Tongue (tissue), 2 donors: ENCODE results near the gene SRSF7. TPM values are rescaled to one million over a fixed set of nuclear protein-coding genes. Genes with fewer than 3 reads are reported as not detected.
A peak's percentile ranks its signal among the peaks of the same experiment; 100 is the strongest.
"Not testable (repeated sequence)": the region's sequence is repeated elsewhere in the genome, so short reads cannot be mapped to it uniquely, and the experiment has no call there.

Experiments used
- DNase-seq: peaks from one replicate; pipeline ENCODE4 v3.0.0-alpha.2; 2015
- total RNA-seq: library from RNA; depleted of rRNA; stranded (reverse); fragments of >200 nt; gene quantifications from one replicate; pipeline ENCODE4 v1.2.3, GENCODE V29; 2014

SRSF7 gene
- total RNA-seq, 1 donor from 2014 or later: 113 TPM

GRCh38 chr2:38731090-38731489 is 20.1 kb downstream of the SRSF7 start:
- no peak for DNase-seq

GRCh38 chr2:38728694-38729093 is 22.5 kb downstream of the SRSF7 start:
- DNase-seq: no peak

GRCh38 chr2:38727661-38728060 is 23.5 kb downstream of the SRSF7 start:
- no peak for DNase-seq

- peak; percentile 90 for DNase-seq
Observed at GRCh38 chr2:38723173-38723572, 28.0 kb downstream of the SRSF7 start.

GRCh38 chr2:38722271-38723061 is 28.7 kb downstream of the SRSF7 start:
- peak; percentile 43 for DNase-seq

DNA sequence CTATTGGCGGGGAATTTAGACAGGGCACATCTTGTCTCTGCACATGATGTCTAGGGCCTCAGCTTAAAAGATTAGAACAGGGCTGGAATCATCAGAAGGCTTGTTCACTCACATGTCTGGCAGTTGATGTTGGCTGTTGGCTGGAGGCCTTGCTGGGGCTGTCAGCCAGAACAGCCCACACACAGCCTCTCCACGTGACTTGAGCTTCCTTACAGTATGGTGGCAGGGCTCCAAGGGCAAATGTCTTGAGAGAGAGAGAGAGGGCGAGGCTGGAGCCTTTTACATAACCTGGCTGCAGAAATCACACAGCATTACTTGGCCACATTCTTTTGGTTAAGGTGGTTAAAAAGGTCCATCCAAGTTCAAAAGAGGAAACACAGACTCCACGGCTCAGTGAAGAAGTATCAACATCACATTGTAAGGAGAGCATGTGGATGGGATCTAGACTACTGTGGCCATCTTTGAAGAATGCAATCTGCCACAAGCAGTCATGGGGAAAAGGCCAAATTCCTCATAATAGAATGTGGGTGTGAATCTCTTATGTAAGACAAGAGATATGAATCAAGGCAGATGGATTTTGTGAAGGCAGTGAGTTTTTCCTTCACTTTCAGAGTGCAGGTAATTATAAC is 30.4 kb downstream of the SRSF7 start:
- peak; percentile 83 for DNase-seq

DNA sequence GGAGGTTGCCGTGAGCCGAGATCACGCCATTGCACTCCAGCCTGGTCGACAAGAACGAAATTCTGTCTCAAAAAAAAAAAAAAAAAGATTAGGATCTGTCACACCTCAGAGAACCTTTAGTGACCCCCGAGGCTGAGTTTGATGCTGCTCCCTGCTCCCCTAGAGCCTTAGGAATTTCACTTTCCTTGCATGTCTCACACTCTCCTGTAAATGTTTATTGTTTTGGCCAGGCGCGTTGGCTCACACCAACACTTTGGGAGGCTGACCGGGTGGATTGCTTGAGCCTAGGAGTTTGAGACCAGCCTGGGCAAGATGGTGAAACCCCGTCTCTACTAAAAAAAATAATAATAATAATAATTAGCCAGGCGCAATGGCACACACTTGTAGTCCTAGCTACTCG is 31.5 kb downstream of the SRSF7 start:
- no peak for DNase-seq

- DNase-seq: no peak
Observed at GRCh38 chr2:38718601-38719000, 32.6 kb downstream of the SRSF7 start.

GRCh38 chr2:38716185-38716584 is 35.0 kb downstream of the SRSF7 start:
- DNase-seq: no peak

GRCh38 chr2:38714941-38715340 is 36.2 kb downstream of the SRSF7 start:
- DNase-seq: not testable (repeated sequence)

DNA sequence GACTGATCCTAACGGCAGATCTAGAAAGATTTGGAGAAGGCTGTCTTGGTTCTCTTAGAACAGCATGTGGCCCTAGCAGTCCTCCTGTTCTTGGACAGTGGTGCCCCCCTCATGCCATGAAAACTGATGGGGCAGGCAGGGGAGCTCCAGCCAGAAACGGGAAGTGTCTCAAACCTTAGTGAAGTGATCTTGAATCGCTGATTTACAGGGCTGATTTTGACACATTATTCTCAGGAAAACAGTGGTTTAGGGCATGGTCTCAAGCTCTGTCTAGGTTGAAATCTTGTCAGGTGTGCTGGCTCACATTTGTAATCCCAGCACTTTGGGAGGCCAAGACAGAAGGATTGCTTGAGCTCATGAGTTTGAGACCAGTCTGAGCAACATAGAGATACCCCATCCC is 37.8 kb downstream of the SRSF7 start:
- DNase-seq: no peak

DNA sequence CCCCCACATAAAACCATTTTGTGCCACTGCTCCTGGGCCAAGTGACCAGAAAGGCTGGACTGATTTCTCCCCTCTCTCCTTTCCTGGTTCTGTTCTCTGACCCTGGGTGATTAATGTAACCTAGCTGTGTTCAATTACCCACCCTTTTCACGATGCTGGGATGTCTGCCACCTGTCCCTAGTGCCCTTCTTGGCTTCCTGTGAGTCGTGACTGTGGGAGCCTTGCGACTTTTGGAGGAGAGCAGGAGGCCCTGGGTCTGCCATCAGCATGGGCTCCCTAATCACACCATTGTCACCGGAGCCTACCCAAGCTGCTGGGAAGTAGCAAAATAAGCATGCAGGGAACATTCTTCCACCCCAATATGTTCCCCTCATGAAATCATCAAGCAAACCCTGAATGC is 38.3 kb downstream of the SRSF7 start:
- DNase-seq: no peak

DNA sequence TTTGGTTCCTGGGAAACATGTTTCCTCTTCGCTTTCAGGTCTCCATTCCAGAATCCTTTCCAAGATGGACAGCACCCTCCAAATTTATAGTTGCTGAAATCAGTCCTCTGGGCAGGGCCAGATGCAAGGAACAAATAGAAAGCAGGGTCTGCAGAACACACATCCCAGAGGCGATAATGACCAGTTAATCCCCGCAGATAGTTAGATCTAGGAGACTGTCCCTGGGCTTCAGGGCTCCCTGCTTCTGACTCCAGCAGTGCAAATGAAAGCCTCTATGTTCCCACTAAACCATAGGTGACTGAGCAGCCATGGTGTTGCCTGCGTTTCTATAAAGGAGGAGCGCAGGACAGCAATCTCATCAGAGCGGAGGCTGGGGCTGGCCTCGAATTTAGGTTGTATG is 38.7 kb downstream of the SRSF7 start:
- DNase-seq: no peak

GRCh38 chr2:38711558-38711957 is 39.6 kb downstream of the SRSF7 start:
- DNase-seq: no peak

DNA sequence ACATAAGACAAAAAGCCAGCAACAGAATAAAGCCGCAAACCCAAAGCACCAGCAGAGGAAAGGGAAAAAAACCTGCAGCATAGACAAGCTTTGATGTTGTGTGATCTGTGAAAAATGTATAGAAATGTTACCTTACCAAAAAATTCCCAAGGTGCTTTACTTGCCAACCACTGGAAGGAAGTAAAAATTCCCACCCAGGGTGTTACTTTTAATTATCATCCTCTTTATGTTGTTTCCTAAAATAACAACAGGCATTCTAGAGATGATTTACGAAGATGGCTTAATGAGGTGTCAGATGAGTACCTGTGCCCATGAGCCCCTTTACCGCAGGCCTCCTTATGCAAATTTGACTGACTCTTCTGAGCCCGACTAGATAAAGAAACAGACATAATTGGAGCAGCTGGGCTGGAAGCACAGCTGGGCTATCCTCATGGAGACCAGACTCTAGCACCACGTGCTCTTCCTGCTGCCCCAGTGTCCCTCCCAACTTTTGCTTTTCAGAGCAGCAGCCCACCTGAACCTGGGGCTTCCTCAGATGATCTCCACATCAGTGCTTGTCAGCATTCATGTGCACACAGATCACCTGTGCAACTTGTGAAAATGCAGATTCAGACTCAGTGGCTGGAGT is 41.5 kb downstream of the SRSF7 start:
- no peak for DNase-seq

GRCh38 chr2:38708900-38709566 is 42.1 kb downstream of the SRSF7 start:
- no peak for DNase-seq

- DNase-seq: not testable (repeated sequence)
Observed at GRCh38 chr2:38708491-38708890, 42.7 kb downstream of the SRSF7 start.

GRCh38 chr2:38706846-38707345 is 44.3 kb downstream of the SRSF7 start:
- DNase-seq: no peak

DNA sequence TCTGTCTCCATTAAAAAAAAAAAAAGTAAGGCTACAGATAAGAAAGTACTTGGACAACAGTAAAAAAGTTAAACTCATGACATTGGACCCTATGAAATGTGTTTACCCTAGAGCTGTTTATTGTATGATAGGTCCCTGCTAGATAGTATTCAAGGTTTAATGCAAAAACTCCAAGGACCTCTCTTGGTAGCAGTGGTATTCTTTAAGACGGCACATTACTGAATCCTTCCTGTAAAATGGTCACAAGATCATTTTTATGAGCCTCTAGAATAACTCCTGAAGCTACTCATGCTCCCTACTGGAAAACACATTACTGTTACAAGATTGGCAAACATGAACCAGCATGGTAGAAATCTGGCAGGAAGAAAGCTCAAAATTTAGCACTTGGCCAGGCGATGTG is 46.5 kb downstream of the SRSF7 start:
- no peak for DNase-seq

- DNase-seq: not testable (repeated sequence)
Observed at GRCh38 chr2:38703336-38703735, 47.8 kb downstream of the SRSF7 start.

- peak; percentile 24 for DNase-seq
Observed at GRCh38 chr2:38702413-38702812, 48.7 kb downstream of the SRSF7 start.

- DNase-seq: no peak
Observed at GRCh38 chr2:38701542-38701941, 49.6 kb downstream of the SRSF7 start.
